GM12878 (cell line): ENCODE results near the gene LRRN4CL. TPM values are rescaled to one million over a fixed set of nuclear protein-coding genes. Genes with fewer than 3 reads are reported as not detected.

ENCODE experiments used
- ATF2 ChIP-seq: IDR thresholded peaks from 2 replicates; pipeline ENCODE4 v1.6.1; 2012; ENCODE audit warnings: low read length, inconsistent platforms
- CHD1 ChIP-seq: IDR thresholded peaks from 2 replicates; pipeline ENCODE4 v1.6.1; 2012; ENCODE audit warnings: low read depth, low read length, improper control_type of control experiment
- DPF2 ChIP-seq: fragments of 450-650 bp; IDR thresholded peaks from 2 replicates; pipeline ENCODE4 v1.6.1; 2017; ENCODE audit warnings: mild to moderate bottlenecking
- EP300 ChIP-seq, 2 experiments: fragments of 150-350 bp in 1 of 2; IDR thresholded peaks; 2 replicates each; pipeline ENCODE4 v1.6.1; 2011 to 2012; ENCODE audit warnings: low read depth in 2 of 2, low read length in 2 of 2, borderline replicate concordance in 1 of 2, improper control_type of control experiment in 1 of 2, inconsistent platforms in 1 of 2; ENCODE audit not compliant: control insufficient read depth in 1 of 2
- HCFC1 ChIP-seq: fragments of 150-350 bp; IDR thresholded peaks from 2 replicates; pipeline ENCODE4 v1.6.1; 2014; ENCODE audit warnings: low read length
- KLF5 ChIP-seq: fragments of 450-650 bp; IDR thresholded peaks from 2 replicates; pipeline ENCODE4 v1.6.1; 2014; ENCODE audit warnings: mild to moderate bottlenecking; ENCODE audit not compliant: partially characterized antibody
- MEF2B ChIP-seq: fragments of 450-650 bp; IDR thresholded peaks from 2 replicates; pipeline ENCODE4 v1.6.1; 2018; ENCODE audit warnings: mild to moderate bottlenecking, moderate library complexity; ENCODE audit not compliant: partially characterized antibody, poor library complexity, severe bottlenecking
- MTA3 ChIP-seq: IDR thresholded peaks from 2 replicates; pipeline ENCODE4 v1.6.1; 2012; ENCODE audit warnings: low read length, inconsistent platforms, borderline replicate concordance
- PAX8 ChIP-seq: fragments of 450-650 bp; IDR thresholded peaks from 2 replicates; pipeline ENCODE4 v1.6.1; 2017; ENCODE audit warnings: mild to moderate bottlenecking, moderate library complexity
- RAD51 ChIP-seq: fragments of 450-650 bp; IDR thresholded peaks from 2 replicates; pipeline ENCODE4 v1.6.1; 2016; ENCODE audit warnings: moderate library complexity, mild to moderate bottlenecking, inconsistent platforms
- RELA ChIP-seq: fragments of 450-650 bp; IDR thresholded peaks from 2 replicates; pipeline ENCODE4 v1.8.0; 2014; ENCODE audit warnings: borderline replicate concordance; ENCODE audit not compliant: partially characterized antibody
- SMAD1 ChIP-seq: fragments of 450-650 bp; IDR thresholded peaks from 2 replicates; pipeline ENCODE4 v1.6.1; 2018; ENCODE audit warnings: mild to moderate bottlenecking, low read depth; ENCODE audit not compliant: partially characterized antibody
- SREBF2 ChIP-seq: IDR thresholded peaks from 2 replicates; pipeline ENCODE4 v1.6.1; 2012; ENCODE audit warnings: mild to moderate bottlenecking, low read length
- ZNF207 ChIP-seq: fragments of 450-650 bp; IDR thresholded peaks from 2 replicates; pipeline ENCODE4 v1.6.1; 2014; ENCODE audit warnings: antibody characterized with exemption, mild to moderate bottlenecking, borderline replicate concordance
- ZNF622 ChIP-seq: fragments of 450-650 bp; IDR thresholded peaks from 2 replicates; pipeline ENCODE4 v1.6.1; 2017; ENCODE audit warnings: mild to moderate bottlenecking, inconsistent platforms
- polyA plus RNA-seq, 11 experiments: library from polyadenylated mRNA; depleted of rRNA in 4 of 11; unstranded in 6 of 11; stranded (reverse) in 5 of 11; fragments of >200 nt; fragmentation: Nextera tagmentation in 4 of 11; fragmentation: Illumina TruSeq in 1 of 11; extraction: Ambion mirVana in 4 of 11; extraction: Trizol in 1 of 11; gene quantifications; 1 replicate in 1 of 11; 2 replicates in 10 of 11; pipeline versions ENCODE4 v1.2.1 to v1.2.3, GENCODE V29; 2011 to 2016; ENCODE audit warnings: inconsistent platforms in 2 of 11, missing spikeins in 2 of 11, low read depth in 1 of 11
- total RNA-seq, 4 experiments: library from RNA; depleted of rRNA in 3 of 4; stranded (reverse); fragments of >200 nt in 3 of 4; fragmentation: Illumina TruSeq in 1 of 4; extraction: Trizol in 1 of 4; gene quantifications; 2 replicates each; pipeline versions ENCODE4 v1.2.1 to v1.2.3, GENCODE V29; 2013 to 2021
- TF ChIP-seq, protein P1 (sequence below): fragments of 450-650 bp; IDR thresholded peaks from 2 replicates; pipeline ENCODE4 v1.6.1; 2017; ENCODE audit warnings: antibody characterized with exemption, mild to moderate bottlenecking, moderate library complexity
- TF ChIP-seq, protein P2 (sequence below): fragments of 450-650 bp; formaldehyde crosslinking; IDR thresholded peaks from 2 replicates; pipeline ENCODE4 v1.5.0; 2022; ENCODE audit warnings: mild to moderate bottlenecking, missing genetic modification characterization

LRRN4CL gene
- total and polyA plus RNA-seq, 10 of the 15 experiments (the other 5 are each of a cell fraction or from before 2014, with no cell fraction given): 0.01 to 0.06 TPM; not detected in 8

GRCh38 chr11:62728171-62728988 lies 39.0 kb upstream of the LRRN4CL start, which contains the start of gene TTC9C (continued):
- TF ChIP-seq, protein P1, sequence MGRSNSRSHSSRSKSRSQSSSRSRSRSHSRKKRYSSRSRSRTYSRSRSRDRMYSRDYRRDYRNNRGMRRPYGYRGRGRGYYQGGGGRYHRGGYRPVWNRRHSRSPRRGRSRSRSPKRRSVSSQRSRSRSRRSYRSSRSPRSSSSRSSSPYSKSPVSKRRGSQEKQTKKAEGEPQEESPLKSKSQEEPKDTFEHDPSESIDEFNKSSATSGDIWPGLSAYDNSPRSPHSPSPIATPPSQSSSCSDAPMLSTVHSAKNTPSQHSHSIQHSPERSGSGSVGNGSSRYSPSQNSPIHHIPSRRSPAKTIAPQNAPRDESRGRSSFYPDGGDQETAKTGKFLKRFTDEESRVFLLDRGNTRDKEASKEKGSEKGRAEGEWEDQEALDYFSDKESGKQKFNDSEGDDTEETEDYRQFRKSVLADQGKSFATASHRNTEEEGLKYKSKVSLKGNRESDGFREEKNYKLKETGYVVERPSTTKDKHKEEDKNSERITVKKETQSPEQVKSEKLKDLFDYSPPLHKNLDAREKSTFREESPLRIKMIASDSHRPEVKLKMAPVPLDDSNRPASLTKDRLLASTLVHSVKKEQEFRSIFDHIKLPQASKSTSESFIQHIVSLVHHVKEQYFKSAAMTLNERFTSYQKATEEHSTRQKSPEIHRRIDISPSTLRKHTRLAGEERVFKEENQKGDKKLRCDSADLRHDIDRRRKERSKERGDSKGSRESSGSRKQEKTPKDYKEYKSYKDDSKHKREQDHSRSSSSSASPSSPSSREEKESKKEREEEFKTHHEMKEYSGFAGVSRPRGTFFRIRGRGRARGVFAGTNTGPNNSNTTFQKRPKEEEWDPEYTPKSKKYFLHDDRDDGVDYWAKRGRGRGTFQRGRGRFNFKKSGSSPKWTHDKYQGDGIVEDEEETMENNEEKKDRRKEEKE: no peak
- TF ChIP-seq EP300 (IDR thresholded peaks at IDR 0.05; ENCODE audit: borderline replicate concordance in 1 of 2, control insufficient read depth in 1 of 2, low read depth in 2 of 2, low read length in 2 of 2) (no peak), ZNF207 (no peak), PAX8 (no peak), MTA3 (no peak), RELA (peak; percentile 10), SREBF2 (no peak), RAD51 (no peak), MEF2B (peak; percentile 84), HCFC1 (peak; percentile 63), SMAD1 (peak; percentile 46), ATF2 (no peak), DPF2 (no peak), ZNF622 (no peak), CHD1 (peak; percentile 43; the same call in 1 of the 2 replicates), KLF5 (peak; percentile 47)
- TF ChIP-seq, protein P2, sequence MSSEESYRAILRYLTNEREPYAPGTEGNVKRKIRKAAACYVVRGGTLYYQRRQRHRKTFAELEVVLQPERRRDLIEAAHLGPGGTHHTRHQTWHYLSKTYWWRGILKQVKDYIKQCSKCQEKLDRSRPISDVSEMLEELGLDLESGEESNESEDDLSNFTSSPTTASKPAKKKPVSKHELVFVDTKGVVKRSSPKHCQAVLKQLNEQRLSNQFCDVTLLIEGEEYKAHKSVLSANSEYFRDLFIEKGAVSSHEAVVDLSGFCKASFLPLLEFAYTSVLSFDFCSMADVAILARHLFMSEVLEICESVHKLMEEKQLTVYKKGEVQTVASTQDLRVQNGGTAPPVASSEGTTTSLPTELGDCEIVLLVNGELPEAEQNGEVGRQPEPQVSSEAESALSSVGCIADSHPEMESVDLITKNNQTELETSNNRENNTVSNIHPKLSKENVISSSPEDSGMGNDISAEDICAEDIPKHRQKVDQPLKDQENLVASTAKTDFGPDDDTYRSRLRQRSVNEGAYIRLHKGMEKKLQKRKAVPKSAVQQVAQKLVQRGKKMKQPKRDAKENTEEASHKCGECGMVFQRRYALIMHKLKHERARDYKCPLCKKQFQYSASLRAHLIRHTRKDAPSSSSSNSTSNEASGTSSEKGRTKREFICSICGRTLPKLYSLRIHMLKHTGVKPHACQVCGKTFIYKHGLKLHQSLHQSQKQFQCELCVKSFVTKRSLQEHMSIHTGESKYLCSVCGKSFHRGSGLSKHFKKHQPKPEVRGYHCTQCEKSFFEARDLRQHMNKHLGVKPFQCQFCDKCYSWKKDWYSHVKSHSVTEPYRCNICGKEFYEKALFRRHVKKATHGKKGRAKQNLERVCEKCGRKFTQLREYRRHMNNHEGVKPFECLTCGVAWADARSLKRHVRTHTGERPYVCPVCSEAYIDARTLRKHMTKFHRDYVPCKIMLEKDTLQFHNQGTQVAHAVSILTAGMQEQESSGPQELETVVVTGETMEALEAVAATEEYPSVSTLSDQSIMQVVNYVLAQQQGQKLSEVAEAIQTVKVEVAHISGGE (CRISPR knock-in tag): no peak
